Measurements from ENCODE around the gene SPOP.

SPOP gene

GRCh38 chr17:49631496-49631895 is 46.4 kb downstream of the SPOP start:
- H3K9me2 ChIP-seq (replicated peaks; ENCODE audit: insufficient read depth, low read length) = no peaks in the 10 kb centered on the region
- no peaks in the 10 kb centered on the region for H3K27me3 ChIP-seq (ENCODE audit: low read length)
- H3K9ac ChIP-seq (ENCODE audit: low read length) = no peak overlapping the region
- H4K20me1 ChIP-seq (ENCODE audit: low read depth, low read length) = peaks cover 7% of the 10 kb centered on the region; the same call in 1 of the 2 replicates
- no peak overlapping the region for H3K27ac ChIP-seq (ENCODE audit: low read depth, low read length)
- no peaks in the 10 kb centered on the region for H3K36me3 ChIP-seq (ENCODE audit: low read length)
- no peak overlapping the region for H3K4me3 ChIP-seq (ENCODE audit: insufficient read depth, low read length, poor library complexity, severe bottlenecking)
- H3K79me2 ChIP-seq (ENCODE audit: insufficient read depth, low read length) = peaks cover 77% of the 10 kb centered on the region
- 0 out of 2 replicates have a peak, but pooled peaks cover 3% of the 10 kb centered on the region for H3F3A ChIP-seq (ENCODE audit: insufficient read depth)
- no peak overlapping the region for H3K4me2 ChIP-seq (ENCODE audit: low read depth, low read length, poor library complexity, severe bottlenecking)
- H3K9me3 ChIP-seq (ENCODE audit: insufficient read depth, low read length) = no peaks in the 10 kb centered on the region
- TF ChIP-seq CTCF (IDR thresholded peaks at IDR 0.05; ENCODE audit: insufficient read depth, low read length, poor library complexity, severe bottlenecking) (no peak), EZH2phosphoT487 (conservative IDR thresholded peaks at IDR 0.05; ENCODE audit: low read length) (no peak)
- no peak overlapping the region for H2AFZ ChIP-seq (ENCODE audit: low read depth, low read length, severe bottlenecking)

GRCh38 chr17:49630113-49630900 is 47.6 kb downstream of the SPOP start:
- Histone ChIP-seq H3K9me2 (replicated peaks; ENCODE audit: insufficient read depth, low read length) (no peaks in the 10 kb centered on the region), H4K20me1 (ENCODE audit: low read depth, low read length) (peaks cover 7% of the 10 kb centered on the region; the same call in 1 of the 2 replicates), H2AFZ (ENCODE audit: low read depth, low read length, severe bottlenecking) (no peak overlapping the region), H3F3A (ENCODE audit: insufficient read depth) (0 out of 2 replicates have a peak, but pooled peaks cover 3% of the 10 kb centered on the region), H3K9me3 (ENCODE audit: insufficient read depth, low read length) (no peaks in the 10 kb centered on the region), H3K27ac (ENCODE audit: low read depth, low read length) (no peak overlapping the region), H3K9ac (ENCODE audit: low read length) (no peak overlapping the region), H3K36me3 (ENCODE audit: low read length) (no peaks in the 10 kb centered on the region), H3K27me3 (ENCODE audit: low read length) (no peaks in the 10 kb centered on the region), H3K4me3 (ENCODE audit: insufficient read depth, low read length, poor library complexity, severe bottlenecking) (no peak overlapping the region), H3K79me2 (ENCODE audit: insufficient read depth, low read length) (peaks cover 79% of the 10 kb centered on the region), H3K4me2 (ENCODE audit: low read depth, low read length, poor library complexity, severe bottlenecking) (no peak overlapping the region)
- no peak for TF ChIP-seq EZH2phosphoT487 (conservative IDR thresholded peaks at IDR 0.05; ENCODE audit: low read length)
- TF ChIP-seq CTCF (IDR thresholded peaks at IDR 0.05; ENCODE audit: insufficient read depth, low read length, poor library complexity, severe bottlenecking) = no peak

- Histone ChIP-seq H3K27me3 (ENCODE audit: low read length) (no peaks in the 10 kb centered on the region), H4K20me1 (ENCODE audit: low read depth, low read length) (peaks cover 7% of the 10 kb centered on the region; the same call in 1 of the 2 replicates), H3K9me2 (replicated peaks; ENCODE audit: insufficient read depth, low read length) (no peaks in the 10 kb centered on the region), H3K4me2 (ENCODE audit: low read depth, low read length, poor library complexity, severe bottlenecking) (no peak overlapping the region), H3K4me3 (ENCODE audit: insufficient read depth, low read length, poor library complexity, severe bottlenecking) (no peak overlapping the region), H3K36me3 (ENCODE audit: low read length) (no peaks in the 10 kb centered on the region), H3F3A (ENCODE audit: insufficient read depth) (0 out of 2 replicates have a peak, but pooled peaks cover 3% of the 10 kb centered on the region), H3K27ac (ENCODE audit: low read depth, low read length) (no peak overlapping the region), H3K9me3 (ENCODE audit: insufficient read depth, low read length) (no peaks in the 10 kb centered on the region), H3K9ac (ENCODE audit: low read length) (no peak overlapping the region), H2AFZ (ENCODE audit: low read depth, low read length, severe bottlenecking) (no peak overlapping the region), H3K79me2 (ENCODE audit: insufficient read depth, low read length) (peaks cover 78% of the 10 kb centered on the region)
- TF ChIP-seq EZH2phosphoT487 (conservative IDR thresholded peaks at IDR 0.05; ENCODE audit: low read length) (no peak), CTCF (IDR thresholded peaks at IDR 0.05; ENCODE audit: insufficient read depth, low read length, poor library complexity, severe bottlenecking) (no peak)
Observed at GRCh38 chr17:49629447-49629846, 48.5 kb downstream of the SPOP start.

All from SU-DHL-6 (cell line).